Testis (tissue), 2 donors: ENCODE results near the gene PMEPA1.

ENCODE experiments used
- POLR2A ChIP-seq: fragments of 450-650 bp; IDR thresholded peaks from one replicate; pipeline ENCODE4 v1.6.1; 2017; ENCODE audit warnings: antibody characterized with exemption, mild to moderate bottlenecking, moderate library complexity
- TF ChIP-seq, protein P1 (sequence below), 3 experiments: fragments of 450-650 bp in 2 of 3; fragments of 200-600 bp in 1 of 3; sonication (generic) in 1 of 3; IDR thresholded peaks; one replicate each; pipeline ENCODE4 v1.5.1; 2016 to 2019; ENCODE audit warnings: antibody characterized with exemption in 3 of 3, mild to moderate bottlenecking in 2 of 3, moderate library complexity in 1 of 3

- TF ChIP-seq POLR2A = no peak
- TF ChIP-seq, protein P1, sequence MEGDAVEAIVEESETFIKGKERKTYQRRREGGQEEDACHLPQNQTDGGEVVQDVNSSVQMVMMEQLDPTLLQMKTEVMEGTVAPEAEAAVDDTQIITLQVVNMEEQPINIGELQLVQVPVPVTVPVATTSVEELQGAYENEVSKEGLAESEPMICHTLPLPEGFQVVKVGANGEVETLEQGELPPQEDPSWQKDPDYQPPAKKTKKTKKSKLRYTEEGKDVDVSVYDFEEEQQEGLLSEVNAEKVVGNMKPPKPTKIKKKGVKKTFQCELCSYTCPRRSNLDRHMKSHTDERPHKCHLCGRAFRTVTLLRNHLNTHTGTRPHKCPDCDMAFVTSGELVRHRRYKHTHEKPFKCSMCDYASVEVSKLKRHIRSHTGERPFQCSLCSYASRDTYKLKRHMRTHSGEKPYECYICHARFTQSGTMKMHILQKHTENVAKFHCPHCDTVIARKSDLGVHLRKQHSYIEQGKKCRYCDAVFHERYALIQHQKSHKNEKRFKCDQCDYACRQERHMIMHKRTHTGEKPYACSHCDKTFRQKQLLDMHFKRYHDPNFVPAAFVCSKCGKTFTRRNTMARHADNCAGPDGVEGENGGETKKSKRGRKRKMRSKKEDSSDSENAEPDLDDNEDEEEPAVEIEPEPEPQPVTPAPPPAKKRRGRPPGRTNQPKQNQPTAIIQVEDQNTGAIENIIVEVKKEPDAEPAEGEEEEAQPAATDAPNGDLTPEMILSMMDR (IDR thresholded peaks at IDR 0.05) = no peak
These were observed 91.6 kb downstream of the PMEPA1 start for GRCh38 chr20:57618091-57618763.
